H1 (cell line): ENCODE data around the gene PSMF1. TPM values are rescaled to one million over a fixed set of nuclear protein-coding genes. Genes with fewer than 3 reads are reported as not detected.

Experiments
- RAD21 ChIP-seq, 2 experiments: IDR thresholded peaks in 1 of 2; conservative IDR thresholded peaks in 1 of 2; 2 replicates each; pipeline ENCODE4 v1.6.1; 2011; ENCODE audit warnings: low read depth in 2 of 2, low read length in 2 of 2, improper control_type of control experiment in 1 of 2, inconsistent platforms in 1 of 2, mild to moderate bottlenecking in 1 of 2, moderate library complexity in 1 of 2
- SP2 ChIP-seq: IDR thresholded peaks from 2 replicates; pipeline ENCODE4 v1.6.1; 2012; ENCODE audit warnings: mild to moderate bottlenecking, low read length, inconsistent platforms
- polyA plus RNA-seq, 7 experiments: library from polyadenylated mRNA; depleted of rRNA in 3 of 7; stranded (reverse) in 5 of 7; unstranded in 2 of 7; fragments of >200 nt in 5 of 7; fragments of 200-250 nt in 2 of 7; gene quantifications; 1 replicate in 5 of 7; 2 replicates in 1 of 7; 4 replicates in 1 of 7; pipeline versions ENCODE4 v1.2.1 to v1.2.3, GENCODE V29; 2011 to 2013; ENCODE audit warnings: missing spikeins in 2 of 7, mixed read lengths in 2 of 7
- total RNA-seq: library from RNA; stranded (reverse); fragmentation: NEBNext Ultra II Directional; extraction: Animal tissue kit (Norgen Biotek cat#: 25700); gene quantifications from 2 replicates; pipeline ENCODE4 v1.2.1, GENCODE V29; 2021
- TF ChIP-seq, protein P1 (sequence below): fragments of 300-600 bp; sonication (generic); IDR thresholded peaks from 2 replicates; pipeline ENCODE4 v1.7.1; 2012; ENCODE audit warnings: low read length, moderate library complexity, mild to moderate bottlenecking, inconsistent platforms; ENCODE audit not compliant: insufficient replicate concordance
- TF ChIP-seq, protein P2 (sequence below): IDR thresholded peaks from 2 replicates; pipeline ENCODE4 v1.6.1; 2012; ENCODE audit warnings: low read length, inconsistent platforms

Gene PSMF1
- total and polyA plus RNA-seq, 2 of the 8 experiments (the other 6 are each of a cell fraction or from before 2014, with no cell fraction given) = 106 to 159 TPM

DNA sequence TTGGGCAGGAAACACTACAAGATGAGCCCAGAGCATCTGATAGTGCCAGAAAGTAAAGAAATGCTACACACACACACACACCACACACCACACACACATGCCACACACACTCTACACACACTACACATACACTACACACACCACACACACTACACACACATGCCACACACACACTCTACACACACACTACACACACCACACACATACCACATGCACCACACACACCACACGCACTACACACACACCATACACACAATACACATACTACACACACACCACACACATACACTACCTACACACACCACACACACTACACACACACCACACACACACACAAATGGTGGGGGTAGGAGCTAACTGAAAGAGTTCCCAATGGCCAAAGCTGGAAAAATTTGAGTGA lies 69.9 kb downstream of the PSMF1 start (continued):
- TF ChIP-seq, protein P1, sequence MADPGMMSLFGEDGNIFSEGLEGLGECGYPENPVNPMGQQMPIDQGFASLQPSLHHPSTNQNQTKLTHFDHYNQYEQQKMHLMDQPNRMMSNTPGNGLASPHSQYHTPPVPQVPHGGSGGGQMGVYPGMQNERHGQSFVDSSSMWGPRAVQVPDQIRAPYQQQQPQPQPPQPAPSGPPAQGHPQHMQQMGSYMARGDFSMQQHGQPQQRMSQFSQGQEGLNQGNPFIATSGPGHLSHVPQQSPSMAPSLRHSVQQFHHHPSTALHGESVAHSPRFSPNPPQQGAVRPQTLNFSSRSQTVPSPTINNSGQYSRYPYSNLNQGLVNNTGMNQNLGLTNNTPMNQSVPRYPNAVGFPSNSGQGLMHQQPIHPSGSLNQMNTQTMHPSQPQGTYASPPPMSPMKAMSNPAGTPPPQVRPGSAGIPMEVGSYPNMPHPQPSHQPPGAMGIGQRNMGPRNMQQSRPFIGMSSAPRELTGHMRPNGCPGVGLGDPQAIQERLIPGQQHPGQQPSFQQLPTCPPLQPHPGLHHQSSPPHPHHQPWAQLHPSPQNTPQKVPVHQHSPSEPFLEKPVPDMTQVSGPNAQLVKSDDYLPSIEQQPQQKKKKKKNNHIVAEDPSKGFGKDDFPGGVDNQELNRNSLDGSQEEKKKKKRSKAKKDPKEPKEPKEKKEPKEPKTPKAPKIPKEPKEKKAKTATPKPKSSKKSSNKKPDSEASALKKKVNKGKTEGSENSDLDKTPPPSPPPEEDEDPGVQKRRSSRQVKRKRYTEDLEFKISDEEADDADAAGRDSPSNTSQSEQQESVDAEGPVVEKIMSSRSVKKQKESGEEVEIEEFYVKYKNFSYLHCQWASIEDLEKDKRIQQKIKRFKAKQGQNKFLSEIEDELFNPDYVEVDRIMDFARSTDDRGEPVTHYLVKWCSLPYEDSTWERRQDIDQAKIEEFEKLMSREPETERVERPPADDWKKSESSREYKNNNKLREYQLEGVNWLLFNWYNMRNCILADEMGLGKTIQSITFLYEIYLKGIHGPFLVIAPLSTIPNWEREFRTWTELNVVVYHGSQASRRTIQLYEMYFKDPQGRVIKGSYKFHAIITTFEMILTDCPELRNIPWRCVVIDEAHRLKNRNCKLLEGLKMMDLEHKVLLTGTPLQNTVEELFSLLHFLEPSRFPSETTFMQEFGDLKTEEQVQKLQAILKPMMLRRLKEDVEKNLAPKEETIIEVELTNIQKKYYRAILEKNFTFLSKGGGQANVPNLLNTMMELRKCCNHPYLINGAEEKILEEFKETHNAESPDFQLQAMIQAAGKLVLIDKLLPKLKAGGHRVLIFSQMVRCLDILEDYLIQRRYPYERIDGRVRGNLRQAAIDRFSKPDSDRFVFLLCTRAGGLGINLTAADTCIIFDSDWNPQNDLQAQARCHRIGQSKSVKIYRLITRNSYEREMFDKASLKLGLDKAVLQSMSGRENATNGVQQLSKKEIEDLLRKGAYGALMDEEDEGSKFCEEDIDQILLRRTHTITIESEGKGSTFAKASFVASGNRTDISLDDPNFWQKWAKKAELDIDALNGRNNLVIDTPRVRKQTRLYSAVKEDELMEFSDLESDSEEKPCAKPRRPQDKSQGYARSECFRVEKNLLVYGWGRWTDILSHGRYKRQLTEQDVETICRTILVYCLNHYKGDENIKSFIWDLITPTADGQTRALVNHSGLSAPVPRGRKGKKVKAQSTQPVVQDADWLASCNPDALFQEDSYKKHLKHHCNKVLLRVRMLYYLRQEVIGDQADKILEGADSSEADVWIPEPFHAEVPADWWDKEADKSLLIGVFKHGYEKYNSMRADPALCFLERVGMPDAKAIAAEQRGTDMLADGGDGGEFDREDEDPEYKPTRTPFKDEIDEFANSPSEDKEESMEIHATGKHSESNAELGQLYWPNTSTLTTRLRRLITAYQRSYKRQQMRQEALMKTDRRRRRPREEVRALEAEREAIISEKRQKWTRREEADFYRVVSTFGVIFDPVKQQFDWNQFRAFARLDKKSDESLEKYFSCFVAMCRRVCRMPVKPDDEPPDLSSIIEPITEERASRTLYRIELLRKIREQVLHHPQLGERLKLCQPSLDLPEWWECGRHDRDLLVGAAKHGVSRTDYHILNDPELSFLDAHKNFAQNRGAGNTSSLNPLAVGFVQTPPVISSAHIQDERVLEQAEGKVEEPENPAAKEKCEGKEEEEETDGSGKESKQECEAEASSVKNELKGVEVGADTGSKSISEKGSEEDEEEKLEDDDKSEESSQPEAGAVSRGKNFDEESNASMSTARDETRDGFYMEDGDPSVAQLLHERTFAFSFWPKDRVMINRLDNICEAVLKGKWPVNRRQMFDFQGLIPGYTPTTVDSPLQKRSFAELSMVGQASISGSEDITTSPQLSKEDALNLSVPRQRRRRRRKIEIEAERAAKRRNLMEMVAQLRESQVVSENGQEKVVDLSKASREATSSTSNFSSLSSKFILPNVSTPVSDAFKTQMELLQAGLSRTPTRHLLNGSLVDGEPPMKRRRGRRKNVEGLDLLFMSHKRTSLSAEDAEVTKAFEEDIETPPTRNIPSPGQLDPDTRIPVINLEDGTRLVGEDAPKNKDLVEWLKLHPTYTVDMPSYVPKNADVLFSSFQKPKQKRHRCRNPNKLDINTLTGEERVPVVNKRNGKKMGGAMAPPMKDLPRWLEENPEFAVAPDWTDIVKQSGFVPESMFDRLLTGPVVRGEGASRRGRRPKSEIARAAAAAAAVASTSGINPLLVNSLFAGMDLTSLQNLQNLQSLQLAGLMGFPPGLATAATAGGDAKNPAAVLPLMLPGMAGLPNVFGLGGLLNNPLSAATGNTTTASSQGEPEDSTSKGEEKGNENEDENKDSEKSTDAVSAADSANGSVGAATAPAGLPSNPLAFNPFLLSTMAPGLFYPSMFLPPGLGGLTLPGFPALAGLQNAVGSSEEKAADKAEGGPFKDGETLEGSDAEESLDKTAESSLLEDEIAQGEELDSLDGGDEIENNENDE = no peak
- TF ChIP-seq SP2 (no peak), RAD21 (IDR thresholded peaks at IDR 0.05 in 1 of 2, conservative IDR thresholded peaks at IDR 0.05 in 1 of 2; ENCODE audit: low read depth in 2 of 2, low read length in 2 of 2) (no peak)
- TF ChIP-seq, protein P2, sequence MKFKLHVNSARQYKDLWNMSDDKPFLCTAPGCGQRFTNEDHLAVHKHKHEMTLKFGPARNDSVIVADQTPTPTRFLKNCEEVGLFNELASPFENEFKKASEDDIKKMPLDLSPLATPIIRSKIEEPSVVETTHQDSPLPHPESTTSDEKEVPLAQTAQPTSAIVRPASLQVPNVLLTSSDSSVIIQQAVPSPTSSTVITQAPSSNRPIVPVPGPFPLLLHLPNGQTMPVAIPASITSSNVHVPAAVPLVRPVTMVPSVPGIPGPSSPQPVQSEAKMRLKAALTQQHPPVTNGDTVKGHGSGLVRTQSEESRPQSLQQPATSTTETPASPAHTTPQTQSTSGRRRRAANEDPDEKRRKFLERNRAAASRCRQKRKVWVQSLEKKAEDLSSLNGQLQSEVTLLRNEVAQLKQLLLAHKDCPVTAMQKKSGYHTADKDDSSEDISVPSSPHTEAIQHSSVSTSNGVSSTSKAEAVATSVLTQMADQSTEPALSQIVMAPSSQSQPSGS = no peak
